RWPE2 (cell line): ENCODE data around the gene MASP2.

Experiments
- ATAC-seq: fragments of 200-7000 bp; cut with Tn5 transposase; 3 replicates; pipeline ENCODE4 v1.9.1; 2021; ENCODE audit warnings: low read depth
- DNase-seq: peaks from one replicate; pipeline ENCODE4 v3.0.0-alpha.2; 2020; ENCODE audit warnings: low spot score
- H3K27ac ChIP-seq: fragments of 450-650 bp; 2 replicates; pipeline ENCODE4 v1.5.1; 2017; ENCODE audit warnings: mild to moderate bottlenecking; ENCODE audit not compliant: poor library complexity, severe bottlenecking
- H3K27me3 ChIP-seq: fragments of 250-450 bp; sonication (Bioruptor Pico); 2 replicates; pipeline ENCODE4 v1.5.1; 2021; ENCODE audit warnings: mild to moderate bottlenecking, moderate library complexity; ENCODE audit not compliant: insufficient read depth, poor library complexity, severe bottlenecking
- H3K36me3 ChIP-seq: fragments of 250-450 bp; sonication (Bioruptor Pico); 2 replicates; pipeline ENCODE4 v1.5.1; 2020; ENCODE audit warnings: low read depth, mild to moderate bottlenecking, moderate library complexity
- H3K4me1 ChIP-seq: fragments of 250-450 bp; sonication (Bioruptor Pico); 2 replicates; pipeline ENCODE4 v1.5.1; 2021; ENCODE audit warnings: mild to moderate bottlenecking, moderate library complexity; ENCODE audit not compliant: insufficient read depth, poor library complexity, severe bottlenecking
- H3K4me3 ChIP-seq: fragments of 250-450 bp; sonication (Bioruptor Pico); 2 replicates; pipeline ENCODE4 v1.5.1; 2021; ENCODE audit warnings: mild to moderate bottlenecking, moderate library complexity; ENCODE audit not compliant: severe bottlenecking
- H3K9me3 ChIP-seq: fragments of 250-450 bp; sonication (Bioruptor Pico); 2 replicates; pipeline ENCODE4 v1.5.1; 2021; ENCODE audit warnings: mild to moderate bottlenecking, moderate library complexity; ENCODE audit not compliant: severe bottlenecking
- TF ChIP-seq, protein P1 (sequence below): fragments of 450-650 bp; IDR thresholded peaks from one replicate; pipeline ENCODE4 v1.5.1; 2017; ENCODE audit warnings: mild to moderate bottlenecking, moderate library complexity; ENCODE audit not compliant: poor library complexity, severe bottlenecking

MASP2 gene

DNA sequence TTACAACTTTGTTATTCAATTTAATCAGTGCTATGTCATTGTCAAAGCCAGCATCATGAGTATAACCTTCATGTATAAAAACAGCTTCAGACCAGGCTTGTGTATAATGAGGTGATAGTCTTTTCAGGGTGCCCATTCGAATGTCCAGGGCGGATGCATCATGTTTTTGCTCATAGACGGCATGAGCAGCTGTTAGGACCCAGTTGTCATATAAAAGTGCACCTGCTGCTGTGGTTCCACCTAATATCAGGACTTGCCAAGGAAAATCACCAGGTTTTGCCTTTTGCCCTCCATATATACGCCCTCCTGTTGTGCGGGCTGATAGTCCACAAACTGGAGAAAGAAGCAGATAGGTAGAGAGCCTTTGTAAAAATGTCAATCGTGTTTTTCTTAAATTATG lies 19.7 kb downstream of the MASP2 start:
- TF ChIP-seq, protein P1, sequence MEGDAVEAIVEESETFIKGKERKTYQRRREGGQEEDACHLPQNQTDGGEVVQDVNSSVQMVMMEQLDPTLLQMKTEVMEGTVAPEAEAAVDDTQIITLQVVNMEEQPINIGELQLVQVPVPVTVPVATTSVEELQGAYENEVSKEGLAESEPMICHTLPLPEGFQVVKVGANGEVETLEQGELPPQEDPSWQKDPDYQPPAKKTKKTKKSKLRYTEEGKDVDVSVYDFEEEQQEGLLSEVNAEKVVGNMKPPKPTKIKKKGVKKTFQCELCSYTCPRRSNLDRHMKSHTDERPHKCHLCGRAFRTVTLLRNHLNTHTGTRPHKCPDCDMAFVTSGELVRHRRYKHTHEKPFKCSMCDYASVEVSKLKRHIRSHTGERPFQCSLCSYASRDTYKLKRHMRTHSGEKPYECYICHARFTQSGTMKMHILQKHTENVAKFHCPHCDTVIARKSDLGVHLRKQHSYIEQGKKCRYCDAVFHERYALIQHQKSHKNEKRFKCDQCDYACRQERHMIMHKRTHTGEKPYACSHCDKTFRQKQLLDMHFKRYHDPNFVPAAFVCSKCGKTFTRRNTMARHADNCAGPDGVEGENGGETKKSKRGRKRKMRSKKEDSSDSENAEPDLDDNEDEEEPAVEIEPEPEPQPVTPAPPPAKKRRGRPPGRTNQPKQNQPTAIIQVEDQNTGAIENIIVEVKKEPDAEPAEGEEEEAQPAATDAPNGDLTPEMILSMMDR: no peak
- no peaks in the 10 kb centered on the region for H3K9me3 ChIP-seq
- peaks cover 46% of the 10 kb centered on the region for H3K36me3 ChIP-seq
- no peaks in the 10 kb centered on the region for H3K27me3 ChIP-seq
- H3K4me3 ChIP-seq: no peak overlapping the region
- peaks cover 12% of the 10 kb centered on the region for H3K4me1 ChIP-seq
- no peak overlapping the region for H3K27ac ChIP-seq
- ATAC-seq (no peak), DNase-seq (no peak)

DNA sequence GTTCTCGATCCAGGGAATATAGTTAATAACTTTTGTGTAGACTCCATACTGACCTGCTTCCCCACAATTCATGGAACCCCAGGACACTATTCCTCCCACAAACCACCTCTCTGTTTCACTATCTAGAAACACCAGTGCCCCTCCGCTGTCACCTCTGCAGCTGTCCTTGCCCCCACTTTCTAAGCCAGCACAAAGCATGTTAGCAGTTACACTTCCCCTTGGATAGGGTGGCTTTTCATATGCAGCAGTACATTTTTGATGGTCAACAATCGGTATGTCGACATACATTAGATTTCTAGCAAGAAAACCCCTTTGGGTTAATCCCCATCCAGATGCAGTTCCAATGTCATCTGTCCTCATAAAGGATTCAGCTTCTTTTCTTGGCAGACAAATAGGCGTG lies 20.1 kb downstream of the MASP2 start:
- no peak overlapping the region for H3K4me3 ChIP-seq
- H3K4me1 ChIP-seq: peaks cover 12% of the 10 kb centered on the region
- no peaks in the 10 kb centered on the region for H3K27me3 ChIP-seq
- no peak for DNase-seq
- H3K9me3 ChIP-seq: no peaks in the 10 kb centered on the region
- TF ChIP-seq, protein P1: no peak
- H3K36me3 ChIP-seq: peaks cover 50% of the 10 kb centered on the region
- H3K27ac ChIP-seq: peak overlapping the region; percentile 28
- no peak for ATAC-seq

DNA sequence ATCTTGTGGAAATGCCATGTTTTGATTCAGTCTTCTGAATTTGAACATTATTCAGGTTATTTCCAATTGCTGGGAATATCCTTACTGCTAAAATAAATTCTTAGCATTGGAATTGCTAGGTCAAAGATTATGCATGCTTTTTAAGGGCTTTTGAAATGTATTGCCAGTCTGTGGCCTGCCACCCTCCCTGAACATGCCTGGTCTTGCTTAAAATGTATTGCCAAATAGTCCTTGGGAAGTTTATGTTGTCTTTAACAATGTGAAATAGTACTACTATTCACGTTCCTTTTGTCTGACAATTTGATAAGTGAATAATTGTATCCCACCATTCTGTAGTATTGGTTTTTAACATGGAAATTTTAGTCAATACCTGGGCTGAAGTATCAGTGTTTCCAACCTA lies 21.0 kb downstream of the MASP2 start:
- H3K4me1 ChIP-seq: peaks cover 12% of the 10 kb centered on the region
- peak overlapping the region; percentile 28 for H3K27ac ChIP-seq
- DNase-seq (no peak), ATAC-seq (peak; percentile 62; the same call in 2 of the 3 replicates)
- no peaks in the 10 kb centered on the region for H3K27me3 ChIP-seq
- no peak overlapping the region for H3K4me3 ChIP-seq
- TF ChIP-seq, protein P1: no peak
- H3K36me3 ChIP-seq: peaks cover 59% of the 10 kb centered on the region
- no peaks in the 10 kb centered on the region for H3K9me3 ChIP-seq

DNA sequence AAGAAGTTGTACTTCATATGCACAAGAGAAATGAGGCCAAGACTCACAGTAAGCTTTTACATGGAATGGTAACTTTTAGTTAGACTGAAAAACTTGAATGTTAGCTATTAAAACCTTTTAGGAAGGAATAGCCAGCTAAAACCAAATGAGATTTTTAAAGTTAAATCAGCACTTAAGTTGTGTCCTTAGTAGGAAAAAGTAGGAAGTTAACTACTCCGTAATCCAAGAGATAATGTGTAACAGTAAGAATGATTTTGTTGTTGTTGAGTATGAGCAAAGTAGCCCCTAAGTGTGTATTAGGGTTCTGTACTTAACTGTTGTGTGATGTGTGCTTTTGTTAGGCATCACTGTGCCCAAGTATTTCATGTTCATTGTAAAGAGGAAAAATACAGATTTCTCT lies 21.4 kb downstream of the MASP2 start:
- Histone ChIP-seq H3K4me3 (no peak overlapping the region), H3K36me3 (peaks cover 63% of the 10 kb centered on the region), H3K9me3 (no peaks in the 10 kb centered on the region), H3K27me3 (no peaks in the 10 kb centered on the region), H3K27ac (peak overlapping the region; percentile 28), H3K4me1 (peaks cover 12% of the 10 kb centered on the region)
- no peak for ATAC-seq
- no peak for DNase-seq
- TF ChIP-seq, protein P1: no peak

DNA sequence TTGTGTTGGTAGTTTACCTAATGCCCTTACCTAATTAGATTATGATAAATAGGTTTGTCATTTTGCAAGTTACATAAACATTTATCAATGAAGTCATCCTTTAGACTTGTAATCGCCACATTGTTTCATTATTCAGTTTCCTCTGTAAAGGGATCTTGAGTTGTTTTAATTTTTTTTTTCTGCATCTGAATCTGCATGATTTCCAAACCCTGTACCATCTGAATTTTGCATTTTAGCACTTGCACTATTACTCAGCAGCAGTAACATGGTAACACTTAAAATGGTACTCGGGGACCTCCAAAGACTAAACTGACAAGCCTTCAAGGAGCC lies 22.2 kb downstream of the MASP2 start:
- peaks cover 12% of the 10 kb centered on the region for H3K4me1 ChIP-seq
- no peaks in the 10 kb centered on the region for H3K27me3 ChIP-seq
- no peak overlapping the region for H3K4me3 ChIP-seq
- H3K36me3 ChIP-seq: peaks cover 71% of the 10 kb centered on the region
- no peak; the same call in 2 of the 3 replicates for ATAC-seq
- DNase-seq: no peak
- peak overlapping the region; percentile 28 for H3K27ac ChIP-seq
- TF ChIP-seq, protein P1: no peak
- H3K9me3 ChIP-seq: no peaks in the 10 kb centered on the region
